ENCODE results near the gene DAG1.

Gene DAG1

DNA sequence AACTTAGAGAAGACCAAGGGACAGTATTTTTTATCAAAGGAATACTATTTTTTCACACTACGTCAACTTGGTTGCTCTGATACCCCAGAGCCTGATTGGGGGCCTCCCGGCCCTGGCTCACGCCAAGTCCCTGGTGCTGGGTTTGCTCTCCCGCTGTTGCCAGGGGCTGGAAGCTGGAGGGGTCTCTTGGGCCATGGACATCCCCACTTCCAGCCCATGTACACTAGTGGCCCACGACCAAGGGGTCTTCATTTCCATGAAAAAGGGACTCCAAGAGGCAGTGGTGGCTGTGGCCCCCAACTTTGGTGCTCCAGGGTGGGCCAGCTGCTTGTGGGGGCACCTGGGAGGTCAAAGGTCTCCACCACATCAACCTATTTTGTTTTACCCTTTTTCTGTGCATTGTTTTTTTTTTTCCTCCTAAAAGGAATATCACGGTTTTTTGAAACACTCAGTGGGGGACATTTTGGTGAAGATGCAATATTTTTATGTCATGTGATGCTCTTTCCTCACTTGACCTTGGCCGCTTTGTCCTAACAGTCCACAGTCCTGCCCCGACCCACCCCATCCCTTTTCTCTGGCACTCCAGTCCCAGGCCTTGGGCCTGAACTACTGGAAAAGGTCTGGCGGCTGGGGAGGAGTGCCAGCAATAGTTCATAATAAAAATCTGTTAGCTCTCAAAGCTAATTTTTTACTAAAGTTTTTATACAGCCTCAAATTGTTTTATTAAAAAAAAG, 63.9 kb downstream of the DAG1 start:
- no peak for DNase-seq (ENCODE audit: low spot score)
- Histone ChIP-seq H3K4me3 (ENCODE audit: severe bottlenecking) (no peak overlapping the region), H3K9me3 (ENCODE audit: severe bottlenecking) (no peaks in the 10 kb centered on the region), H3K4me1 (ENCODE audit: insufficient read depth, poor library complexity, severe bottlenecking) (no peaks in the 10 kb centered on the region), H3K36me3 (ENCODE audit: low read depth) (peaks cover 16% of the 10 kb centered on the region), H3K27ac (ENCODE audit: poor library complexity, severe bottlenecking) (no peak overlapping the region), H3K27me3 (ENCODE audit: insufficient read depth, poor library complexity, severe bottlenecking) (no peaks in the 10 kb centered on the region)
- ATAC-seq (ENCODE audit: low read depth): no peak
- TF ChIP-seq, protein P1, sequence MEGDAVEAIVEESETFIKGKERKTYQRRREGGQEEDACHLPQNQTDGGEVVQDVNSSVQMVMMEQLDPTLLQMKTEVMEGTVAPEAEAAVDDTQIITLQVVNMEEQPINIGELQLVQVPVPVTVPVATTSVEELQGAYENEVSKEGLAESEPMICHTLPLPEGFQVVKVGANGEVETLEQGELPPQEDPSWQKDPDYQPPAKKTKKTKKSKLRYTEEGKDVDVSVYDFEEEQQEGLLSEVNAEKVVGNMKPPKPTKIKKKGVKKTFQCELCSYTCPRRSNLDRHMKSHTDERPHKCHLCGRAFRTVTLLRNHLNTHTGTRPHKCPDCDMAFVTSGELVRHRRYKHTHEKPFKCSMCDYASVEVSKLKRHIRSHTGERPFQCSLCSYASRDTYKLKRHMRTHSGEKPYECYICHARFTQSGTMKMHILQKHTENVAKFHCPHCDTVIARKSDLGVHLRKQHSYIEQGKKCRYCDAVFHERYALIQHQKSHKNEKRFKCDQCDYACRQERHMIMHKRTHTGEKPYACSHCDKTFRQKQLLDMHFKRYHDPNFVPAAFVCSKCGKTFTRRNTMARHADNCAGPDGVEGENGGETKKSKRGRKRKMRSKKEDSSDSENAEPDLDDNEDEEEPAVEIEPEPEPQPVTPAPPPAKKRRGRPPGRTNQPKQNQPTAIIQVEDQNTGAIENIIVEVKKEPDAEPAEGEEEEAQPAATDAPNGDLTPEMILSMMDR (IDR thresholded peaks at IDR 0.05; ENCODE audit: poor library complexity, severe bottlenecking): no peak

DNA sequence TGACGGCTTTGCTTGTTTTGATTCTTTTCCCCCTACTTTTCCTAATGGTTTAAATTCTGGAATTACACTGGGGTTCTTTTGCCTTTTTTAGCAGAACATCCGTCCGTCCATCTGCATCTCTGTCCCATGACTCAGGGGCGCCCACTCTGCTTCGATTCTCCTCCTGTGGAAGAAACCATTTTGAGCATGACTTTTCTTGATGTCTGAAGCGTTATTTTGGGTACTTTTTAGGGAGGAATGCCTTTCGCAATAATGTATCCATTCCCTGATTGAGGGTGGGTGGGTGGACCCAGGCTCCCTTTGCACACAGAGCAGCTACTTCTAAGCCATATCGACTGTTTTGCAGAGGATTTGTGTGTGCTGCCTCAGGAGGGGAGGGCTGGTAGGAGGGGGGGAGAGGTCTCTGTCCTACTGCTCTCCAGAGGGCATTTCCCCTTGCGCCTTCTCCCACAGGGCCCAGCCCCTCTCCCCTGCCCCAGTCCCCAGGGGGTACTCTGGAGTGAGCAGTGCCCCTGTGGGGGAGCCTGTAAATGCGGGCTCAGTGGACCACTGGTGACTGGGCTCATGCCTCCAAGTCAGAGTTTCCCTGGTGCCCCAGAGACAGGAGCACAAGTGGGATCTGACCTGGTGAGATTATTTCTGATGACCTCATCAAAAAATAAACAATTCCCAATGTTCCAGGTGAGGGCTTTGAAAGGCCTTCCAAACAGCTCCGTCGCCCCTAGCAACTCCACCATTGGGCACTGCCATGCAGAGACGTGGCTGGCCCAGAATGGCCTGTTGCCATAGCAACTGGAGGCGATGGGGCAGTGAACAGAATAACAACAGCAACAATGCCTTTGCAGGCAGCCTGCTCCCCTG, 64.7 kb downstream of the DAG1 start:
- Histone ChIP-seq H3K36me3 (ENCODE audit: low read depth) (peaks cover 16% of the 10 kb centered on the region), H3K4me1 (ENCODE audit: insufficient read depth, poor library complexity, severe bottlenecking) (no peaks in the 10 kb centered on the region), H3K27ac (ENCODE audit: poor library complexity, severe bottlenecking) (no peak overlapping the region), H3K4me3 (ENCODE audit: severe bottlenecking) (no peak overlapping the region), H3K27me3 (ENCODE audit: insufficient read depth, poor library complexity, severe bottlenecking) (no peaks in the 10 kb centered on the region), H3K9me3 (ENCODE audit: severe bottlenecking) (no peaks in the 10 kb centered on the region)
- DNase-seq (ENCODE audit: low spot score) (no peak), ATAC-seq (ENCODE audit: low read depth) (no peak)
- TF ChIP-seq, protein P1 (IDR thresholded peaks at IDR 0.05; ENCODE audit: poor library complexity, severe bottlenecking): no peak

DNA sequence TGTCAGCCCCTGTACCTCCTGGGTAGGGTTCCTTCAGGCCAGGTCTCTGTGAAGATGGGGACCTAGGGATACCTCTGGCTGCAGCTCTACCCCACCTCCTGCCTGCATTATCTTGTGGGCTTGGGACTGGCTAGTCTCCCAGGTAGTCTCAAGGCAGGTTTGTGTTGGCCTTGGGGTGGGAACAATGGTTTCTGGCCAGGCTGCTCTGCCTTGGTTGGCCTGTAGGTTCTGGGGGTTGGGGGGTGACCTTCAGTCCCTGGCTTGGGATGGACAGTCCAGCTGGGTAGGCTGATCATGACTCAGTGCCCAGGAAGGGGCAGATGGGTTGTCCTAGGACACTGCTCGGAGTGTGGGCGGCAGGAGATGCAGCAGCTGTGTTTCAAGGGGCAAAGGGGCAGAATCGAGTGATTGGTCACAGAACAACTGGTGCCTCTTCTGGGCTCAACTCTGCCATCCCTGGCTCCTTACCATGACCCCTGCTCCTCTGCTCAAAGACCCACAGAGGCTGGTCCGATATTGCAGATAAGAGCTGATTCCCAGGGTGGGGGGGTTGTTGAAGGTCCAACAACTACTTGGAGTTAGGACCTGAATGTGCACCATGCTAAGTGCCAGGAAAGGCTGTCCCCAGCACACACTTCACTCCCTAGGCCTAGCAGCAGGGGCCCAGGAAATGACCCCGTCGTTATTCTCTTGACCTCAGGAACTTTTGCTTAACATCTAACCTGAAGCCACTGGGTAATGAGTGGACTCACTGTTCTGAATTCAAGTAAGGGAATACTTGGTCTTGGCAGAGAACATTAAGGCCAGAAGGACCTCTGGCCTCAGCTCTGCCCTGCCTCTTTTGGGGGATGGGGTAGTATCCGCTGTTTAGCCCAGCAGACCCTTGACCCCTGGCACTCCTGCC, 66.2 kb downstream of the DAG1 start:
- TF ChIP-seq, protein P1 (IDR thresholded peaks at IDR 0.05; ENCODE audit: poor library complexity, severe bottlenecking): no peak
- ATAC-seq (ENCODE audit: low read depth): no peak

DNA sequence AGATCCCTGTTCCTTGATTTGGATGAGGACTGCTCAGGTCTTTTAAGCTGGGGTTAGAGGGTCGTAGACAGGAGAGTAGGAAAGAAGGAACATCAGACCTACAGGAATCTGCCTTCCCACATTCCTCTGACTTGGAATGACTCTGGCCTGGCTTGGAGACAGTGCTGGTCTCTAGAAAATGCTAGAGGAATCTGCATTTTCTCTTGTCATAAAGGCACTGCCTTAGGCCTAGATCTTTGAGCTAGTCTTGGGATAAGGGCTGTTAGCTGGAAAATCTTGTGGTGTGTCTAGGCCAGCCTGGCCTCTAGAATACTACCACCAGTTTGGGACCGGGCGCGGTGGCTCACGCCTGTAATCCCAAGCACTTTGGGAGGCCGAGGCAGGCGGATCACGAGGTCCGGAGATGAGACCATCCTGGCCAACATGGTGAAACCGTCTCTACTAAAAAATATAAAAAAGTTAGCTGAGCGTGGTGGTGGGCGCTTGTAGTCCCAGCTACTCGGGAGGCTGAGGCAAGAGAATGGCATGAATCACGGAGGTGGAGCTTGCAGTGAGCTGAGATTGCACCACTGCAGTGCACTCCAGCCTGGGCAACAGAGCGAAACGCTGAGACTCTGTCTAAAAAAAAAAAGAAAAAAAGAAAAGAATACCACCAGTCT, 66.9 kb downstream of the DAG1 start:
- H3K36me3 ChIP-seq (ENCODE audit: low read depth): peaks cover 3% of the 10 kb centered on the region; the same call in 1 of the 2 replicates
- ATAC-seq (ENCODE audit: low read depth) (no peak), DNase-seq (ENCODE audit: low spot score) (no peak)
- no peaks in the 10 kb centered on the region for H3K4me1 ChIP-seq (ENCODE audit: insufficient read depth, poor library complexity, severe bottlenecking)
- no peak overlapping the region for H3K4me3 ChIP-seq (ENCODE audit: severe bottlenecking)
- H3K27me3 ChIP-seq (ENCODE audit: insufficient read depth, poor library complexity, severe bottlenecking): no peaks in the 10 kb centered on the region
- TF ChIP-seq, protein P1 (IDR thresholded peaks at IDR 0.05; ENCODE audit: poor library complexity, severe bottlenecking): no peak
- H3K27ac ChIP-seq (ENCODE audit: poor library complexity, severe bottlenecking): no peak overlapping the region
- H3K9me3 ChIP-seq (ENCODE audit: severe bottlenecking): no peaks in the 10 kb centered on the region

More for the DNA sequence above, 66.2 kb downstream of the DAG1 start:
- no peak for DNase-seq (ENCODE audit: low spot score)
- Histone ChIP-seq H3K9me3 (ENCODE audit: severe bottlenecking) (no peaks in the 10 kb centered on the region), H3K36me3 (ENCODE audit: low read depth) (peaks cover 6% of the 10 kb centered on the region; the same call in 1 of the 2 replicates), H3K27me3 (ENCODE audit: insufficient read depth, poor library complexity, severe bottlenecking) (no peaks in the 10 kb centered on the region), H3K4me3 (ENCODE audit: severe bottlenecking) (no peak overlapping the region), H3K4me1 (ENCODE audit: insufficient read depth, poor library complexity, severe bottlenecking) (no peaks in the 10 kb centered on the region), H3K27ac (ENCODE audit: poor library complexity, severe bottlenecking) (no peak overlapping the region)
